ENCODE measurements around the gene DLL4.

The DLL4 gene

GRCh38 chr15:40928821-40929659 is at the start of gene DLL4:
TSS of gene DLL4 (plus strand) at chr15:40929340. CDS start at chr15:40929669, 329 bp downstream.
- no peaks in the 10 kb centered on the region for H3K27me3 ChIP-seq (ENCODE audit: insufficient read depth, low read depth, severe bottlenecking)
- DNase-seq, result peak; percentile 94
- peak within 1 kb of the TSS; percentile 78 for H3K4me3 ChIP-seq (ENCODE audit: low read depth, low read length)
- peak within 1 kb of the TSS; percentile 89 for H3K27ac ChIP-seq
- H3K36me3 ChIP-seq, result peaks cover 4% of the 10 kb centered on the region; the same call in 1 of the 2 replicates
- no peak for TF ChIP-seq CTCF (IDR thresholded peaks at IDR 0.05; ENCODE audit: low read depth, low read length)
- no peaks in the 10 kb centered on the region for H3K9me3 ChIP-seq (ENCODE audit: severe bottlenecking)

DNA sequence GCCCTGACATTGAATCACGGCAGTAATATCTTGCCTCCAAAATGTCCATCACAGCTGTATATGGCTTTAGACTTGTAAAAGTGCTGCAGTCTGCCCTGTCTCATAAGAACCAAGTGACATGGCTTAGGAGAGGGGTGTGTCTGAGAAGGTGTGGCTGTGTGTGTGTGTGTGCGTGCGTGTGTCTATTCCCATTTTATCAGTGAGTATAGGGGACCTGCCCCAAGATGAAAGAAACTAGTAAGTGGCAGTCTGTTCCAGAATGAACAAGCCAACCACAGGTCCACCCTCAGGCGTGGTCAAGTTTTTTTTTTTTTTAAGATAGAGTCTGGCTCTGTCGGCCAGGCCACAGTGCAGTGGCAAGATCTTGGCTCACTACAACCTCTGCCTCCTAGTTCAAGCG is 49.5 kb upstream of the DLL4 start:
- H3K27ac ChIP-seq, result no peak overlapping the region
- peaks cover 5% of the 10 kb centered on the region for H3K9me3 ChIP-seq (ENCODE audit: severe bottlenecking)
- no peak overlapping the region for H3K4me3 ChIP-seq (ENCODE audit: low read depth, low read length)
- no peak for DNase-seq
- no peaks in the 10 kb centered on the region for H3K36me3 ChIP-seq
- no peak for TF ChIP-seq CTCF (IDR thresholded peaks at IDR 0.05; ENCODE audit: low read depth, low read length)
- H3K27me3 ChIP-seq (ENCODE audit: insufficient read depth, low read depth, severe bottlenecking), result no peaks in the 10 kb centered on the region

- H3K9me3 ChIP-seq (ENCODE audit: severe bottlenecking), result peaks cover 5% of the 10 kb centered on the region
- H3K4me3 ChIP-seq (ENCODE audit: low read depth, low read length), result no peak overlapping the region
- H3K36me3 ChIP-seq, result no peaks in the 10 kb centered on the region
- no peak for DNase-seq
- no peak overlapping the region for H3K27ac ChIP-seq
- no peaks in the 10 kb centered on the region for H3K27me3 ChIP-seq (ENCODE audit: insufficient read depth, low read depth, severe bottlenecking)
- TF ChIP-seq CTCF (IDR thresholded peaks at IDR 0.05; ENCODE audit: low read depth, low read length), result no peak
These were observed 47.8 kb upstream of the DLL4 start for GRCh38 chr15:40881351-40881750.

- Histone ChIP-seq H3K27me3 (ENCODE audit: insufficient read depth, low read depth, severe bottlenecking) (no peaks in the 10 kb centered on the region), H3K9me3 (ENCODE audit: severe bottlenecking) (peaks cover 5% of the 10 kb centered on the region), H3K27ac (no peak overlapping the region), H3K4me3 (ENCODE audit: low read depth, low read length) (no peak overlapping the region), H3K36me3 (no peaks in the 10 kb centered on the region)
- DNase-seq, result no peak
- no peak for TF ChIP-seq CTCF (IDR thresholded peaks at IDR 0.05; ENCODE audit: low read depth, low read length)
These were observed 42.6 kb upstream of the DLL4 start for GRCh38 chr15:40886586-40886985.

- no peak overlapping the region for H3K4me3 ChIP-seq (ENCODE audit: low read depth, low read length)
- H3K9me3 ChIP-seq (ENCODE audit: severe bottlenecking), result no peaks in the 10 kb centered on the region
- DNase-seq, result no peak
- no peak for TF ChIP-seq CTCF (IDR thresholded peaks at IDR 0.05; ENCODE audit: low read depth, low read length)
- no peak overlapping the region for H3K27ac ChIP-seq
- H3K36me3 ChIP-seq, result no peaks in the 10 kb centered on the region
- H3K27me3 ChIP-seq (ENCODE audit: insufficient read depth, low read depth, severe bottlenecking), result no peaks in the 10 kb centered on the region
These were observed 40.0 kb upstream of the DLL4 start for GRCh38 chr15:40889112-40889511.

Measured in WERI-Rb-1 (cell line).